CD4-positive, CD25-positive, alpha-beta regulatory T cell (primary cell): Measurements from ENCODE around the gene RERE. TPM values are rescaled to one million over a fixed set of nuclear protein-coding genes. Genes with fewer than 3 reads are reported as not detected.

Experiments
- ATAC-seq, 2 donors: fragments of 150-1000 bp; cut with Tn5 transposase; one replicate each; pipeline ENCODE4 v1.10.0; 2021; ENCODE audit warnings: low read depth in 2 of 2, moderate number of reproducible peaks in 2 of 2, moderate library complexity in 1 of 2
- DNase-seq, 3 donors: peaks; one replicate each; pipeline versions ENCODE4 v3.0.0 to v3.0.0-alpha.2; 2012 to 2022; ENCODE audit warnings: mixed read lengths in 1 of 3
- H3K27ac ChIP-seq: one replicate; pipeline ENCODE4 v1.7.0; 2013; ENCODE audit warnings: mild to moderate bottlenecking, low read length; ENCODE audit not compliant: insufficient read depth, poor library complexity, severe bottlenecking
- H3K27me3 ChIP-seq: one replicate; pipeline ENCODE4 v1.7.0; 2013; ENCODE audit warnings: low read length; ENCODE audit not compliant: control insufficient read depth, insufficient read depth
- H3K36me3 ChIP-seq: one replicate; pipeline ENCODE4 v1.7.0; 2013; ENCODE audit warnings: mild to moderate bottlenecking, low read length, moderate library complexity; ENCODE audit not compliant: control insufficient read depth, insufficient read depth
- H3K4me1 ChIP-seq: 2 replicates; pipeline ENCODE4 v1.7.0; 2013; ENCODE audit warnings: mild to moderate bottlenecking, low read length; ENCODE audit not compliant: insufficient read depth, control insufficient read depth, poor library complexity, severe bottlenecking
- H3K4me3 ChIP-seq: one replicate; pipeline ENCODE4 v1.7.0; 2013; ENCODE audit warnings: low read depth, mild to moderate bottlenecking, low read length, moderate library complexity
- H3K9me3 ChIP-seq, 2 experiments: 1 replicate in 1 of 2; 2 replicates in 1 of 2; pipeline ENCODE4 v1.7.0; 2013; ENCODE audit warnings: low read length in 2 of 2, mild to moderate bottlenecking in 1 of 2, moderate library complexity in 1 of 2; ENCODE audit not compliant: control insufficient read depth in 2 of 2
- H3K27ac Mint-ChIP-seq, 3 donors: one replicate each; pipeline ENCODE4 v1.8.0; 2020 to 2022; ENCODE audit warnings: mild to moderate bottlenecking in 3 of 3, mixed read lengths in 3 of 3, moderate library complexity in 2 of 3
- H3K27me3 Mint-ChIP-seq: one replicate; pipeline ENCODE4 v1.8.0; 2022; ENCODE audit warnings: mild to moderate bottlenecking, mixed read lengths
- H3K36me3 Mint-ChIP-seq: one replicate; pipeline ENCODE4 v1.8.0; 2020; ENCODE audit warnings: mixed read lengths
- H3K4me1 Mint-ChIP-seq, 4 donors: one replicate each; pipeline ENCODE4 v1.8.0; 2020 to 2022; ENCODE audit warnings: mixed read lengths in 4 of 4, mild to moderate bottlenecking in 1 of 4
- H3K4me3 Mint-ChIP-seq, 4 donors: one replicate each; pipeline ENCODE4 v1.8.0; 2020 to 2022; ENCODE audit warnings: mild to moderate bottlenecking in 4 of 4, mixed read lengths in 4 of 4, moderate library complexity in 3 of 4
- H3K9me3 Mint-ChIP-seq, 7 donors: one replicate each; pipeline ENCODE4 v1.8.0; 2020 to 2022; ENCODE audit warnings: mixed read lengths in 7 of 7, mild to moderate bottlenecking in 3 of 7, moderate library complexity in 2 of 7
- polyA plus RNA-seq, 4 donors: library from polyadenylated mRNA; unstranded; fragments of 300-500 nt; fragmentation: Illumina TruSeq; gene quantifications; one replicate each; pipeline ENCODE4 v1.2.3, GENCODE V29; 2021
- total RNA-seq: library from RNA; stranded (reverse); gene quantifications from one replicate; pipeline ENCODE4 v1.2.3, GENCODE V29; 2022

The RERE gene
- total and polyA plus RNA-seq, 5 donors from 2014 or later = 3.1 to 127 (median 5.7) TPM

- Histone ChIP-seq H3K36me3 (peaks cover 7% of the 10 kb centered on the region), H3K4me3 (no peak overlapping the region), H3K27ac (no peak overlapping the region), H3K27me3 (no peaks in the 10 kb centered on the region), H3K4me1 (no peaks in the 10 kb centered on the region), H3K9me3 (no peaks in the 10 kb centered on the region)
- ATAC-seq = peak; percentile 78 to 80
- peaks cover 0 to 5% (median 0%) of the 10 kb centered on the region in 7 donors for H3K9me3 Mint-ChIP-seq
- peaks cover 13% of the 10 kb centered on the region for H3K36me3 Mint-ChIP-seq
- H3K4me1 Mint-ChIP-seq = peaks cover 0 to 3% (median 1%) of the 10 kb centered on the region in 4 donors
- peak; percentile 62 to 67 (median 66) for DNase-seq
- H3K27ac Mint-ChIP-seq = peak overlapping the region; percentile 45 to 93 (median 62)
- H3K27me3 Mint-ChIP-seq = peaks cover 5% of the 10 kb centered on the region
- H3K4me3 Mint-ChIP-seq = peak overlapping the region in 1 of 4 donors; percentile 32
These were observed 468.5 kb downstream of the RERE start for GRCh38 chr1:8348777-8349472.

GRCh38 chr1:8348047-8348776, 469.2 kb downstream of the RERE start:
- Histone ChIP-seq H3K36me3 (peaks cover under 1% of the 10 kb centered on the region), H3K27me3 (no peaks in the 10 kb centered on the region), H3K4me3 (no peak overlapping the region), H3K9me3 (no peaks in the 10 kb centered on the region), H3K4me1 (no peaks in the 10 kb centered on the region), H3K27ac (no peak overlapping the region)
- Mint-ChIP-seq H3K9me3 (peaks cover 0 to 5% (median 0%) of the 10 kb centered on the region in 7 donors), H3K36me3 (peaks cover 13% of the 10 kb centered on the region), H3K4me1 (peaks cover 0 to 3% (median 1%) of the 10 kb centered on the region in 4 donors), H3K4me3 (no peak overlapping the region), H3K27me3 (peaks cover 5% of the 10 kb centered on the region), H3K27ac (peak overlapping the region in 1 of 3 donors; percentile 56)
- no peak for ATAC-seq
- no peak for DNase-seq

- H3K27ac ChIP-seq = no peak overlapping the region
- no peak overlapping the region for H3K27ac Mint-ChIP-seq
- ATAC-seq (no peak), DNase-seq (no peak)
- H3K27me3 Mint-ChIP-seq = peaks cover 5% of the 10 kb centered on the region
- no peaks in the 10 kb centered on the region for H3K9me3 ChIP-seq
- no peak overlapping the region for H3K4me3 ChIP-seq
- no peaks in the 10 kb centered on the region for H3K27me3 ChIP-seq
- H3K9me3 Mint-ChIP-seq = peaks cover 0 to 5% (median 0%) of the 10 kb centered on the region in 7 donors
- H3K4me3 Mint-ChIP-seq = no peak overlapping the region
- no peaks in the 10 kb centered on the region for H3K36me3 ChIP-seq
- H3K4me1 ChIP-seq = no peaks in the 10 kb centered on the region
- peaks cover 0 to 3% (median 1%) of the 10 kb centered on the region in 4 donors for H3K4me1 Mint-ChIP-seq
- peaks cover 8% of the 10 kb centered on the region for H3K36me3 Mint-ChIP-seq
These were observed 469.8 kb downstream of the RERE start for GRCh38 chr1:8347635-8348034.

- no peak overlapping the region for H3K4me3 ChIP-seq
- peaks cover 0 to 3% (median 1%) of the 10 kb centered on the region in 4 donors for H3K4me1 Mint-ChIP-seq
- no peak for DNase-seq
- H3K9me3 Mint-ChIP-seq = peaks cover 0 to 5% (median 0%) of the 10 kb centered on the region in 7 donors
- peak overlapping the region in 2 of 3 donors; percentile 48 to 82 for H3K27ac Mint-ChIP-seq
- peaks cover 6% of the 10 kb centered on the region for H3K36me3 Mint-ChIP-seq
- H3K27me3 Mint-ChIP-seq = peaks cover 5% of the 10 kb centered on the region
- H3K27ac ChIP-seq = no peak overlapping the region
- no peaks in the 10 kb centered on the region for H3K36me3 ChIP-seq
- no peaks in the 10 kb centered on the region for H3K9me3 ChIP-seq
- no peaks in the 10 kb centered on the region for H3K27me3 ChIP-seq
- ATAC-seq = no peak
- H3K4me3 Mint-ChIP-seq = peak overlapping the region in 1 of 4 donors; percentile 65
- H3K4me1 ChIP-seq = no peaks in the 10 kb centered on the region
These were observed 471.6 kb downstream of the RERE start for GRCh38 chr1:8345621-8346415.

GRCh38 chr1:8344893-8345507, 472.4 kb downstream of the RERE start:
- peaks cover 0 to 5% (median 0%) of the 10 kb centered on the region in 7 donors for H3K9me3 Mint-ChIP-seq

GRCh38 chr1:8343464-8344001, 473.9 kb downstream of the RERE start:
- Mint-ChIP-seq H3K4me3 (no peak overlapping the region), H3K27ac (no peak overlapping the region), H3K27me3 (peaks cover 5% of the 10 kb centered on the region), H3K36me3 (peaks cover 15% of the 10 kb centered on the region), H3K9me3 (peaks cover 0 to 2% (median 0%) of the 10 kb centered on the region in 7 donors), H3K4me1 (no peaks in the 10 kb centered on the region)
- no peak for ATAC-seq
- Histone ChIP-seq H3K27ac (no peak overlapping the region), H3K4me3 (no peak overlapping the region), H3K36me3 (no peaks in the 10 kb centered on the region), H3K27me3 (no peaks in the 10 kb centered on the region), H3K4me1 (no peaks in the 10 kb centered on the region), H3K9me3 (no peaks in the 10 kb centered on the region)
- no peak for DNase-seq

More at GRCh38 chr1:8344893-8345507, 472.4 kb downstream of the RERE start:
- H3K4me1 Mint-ChIP-seq = peaks cover 0 to 3% (median 1%) of the 10 kb centered on the region in 4 donors
- Histone ChIP-seq H3K36me3 (no peaks in the 10 kb centered on the region), H3K27me3 (no peaks in the 10 kb centered on the region), H3K27ac (no peak overlapping the region), H3K4me1 (no peaks in the 10 kb centered on the region), H3K9me3 (no peaks in the 10 kb centered on the region), H3K4me3 (no peak overlapping the region)
- H3K4me3 Mint-ChIP-seq = no peak overlapping the region
- H3K27ac Mint-ChIP-seq = peak overlapping the region in 1 of 3 donors; percentile 20
- DNase-seq = no peak
- H3K27me3 Mint-ChIP-seq = peaks cover 5% of the 10 kb centered on the region
- H3K36me3 Mint-ChIP-seq = peaks cover 11% of the 10 kb centered on the region
- no peak for ATAC-seq

GRCh38 chr1:8343044-8343443, 474.4 kb downstream of the RERE start:
- no peak for DNase-seq
- H3K4me3 Mint-ChIP-seq = no peak overlapping the region
- Histone ChIP-seq H3K27me3 (no peaks in the 10 kb centered on the region), H3K9me3 (no peaks in the 10 kb centered on the region), H3K27ac (no peak overlapping the region), H3K4me1 (no peaks in the 10 kb centered on the region), H3K4me3 (no peak overlapping the region), H3K36me3 (no peaks in the 10 kb centered on the region)
- ATAC-seq = no peak
- no peak overlapping the region for H3K27ac Mint-ChIP-seq
- H3K4me1 Mint-ChIP-seq = no peaks in the 10 kb centered on the region
- peaks cover 15% of the 10 kb centered on the region for H3K36me3 Mint-ChIP-seq
- H3K9me3 Mint-ChIP-seq = peaks cover 0 to 2% (median 0%) of the 10 kb centered on the region in 7 donors
- peaks cover 5% of the 10 kb centered on the region for H3K27me3 Mint-ChIP-seq
